ENCODE results near the gene EIF2B5. TPM values are rescaled to one million over a fixed set of nuclear protein-coding genes. Genes with fewer than 3 reads are reported as not detected.

The EIF2B5 gene
- total and polyA plus RNA-seq, 2 of the 13 experiments (the other 11 are each of a cell fraction or from before 2014, with no cell fraction given), result 38.4 to 60.2 TPM

- TF ChIP-seq, protein P1, sequence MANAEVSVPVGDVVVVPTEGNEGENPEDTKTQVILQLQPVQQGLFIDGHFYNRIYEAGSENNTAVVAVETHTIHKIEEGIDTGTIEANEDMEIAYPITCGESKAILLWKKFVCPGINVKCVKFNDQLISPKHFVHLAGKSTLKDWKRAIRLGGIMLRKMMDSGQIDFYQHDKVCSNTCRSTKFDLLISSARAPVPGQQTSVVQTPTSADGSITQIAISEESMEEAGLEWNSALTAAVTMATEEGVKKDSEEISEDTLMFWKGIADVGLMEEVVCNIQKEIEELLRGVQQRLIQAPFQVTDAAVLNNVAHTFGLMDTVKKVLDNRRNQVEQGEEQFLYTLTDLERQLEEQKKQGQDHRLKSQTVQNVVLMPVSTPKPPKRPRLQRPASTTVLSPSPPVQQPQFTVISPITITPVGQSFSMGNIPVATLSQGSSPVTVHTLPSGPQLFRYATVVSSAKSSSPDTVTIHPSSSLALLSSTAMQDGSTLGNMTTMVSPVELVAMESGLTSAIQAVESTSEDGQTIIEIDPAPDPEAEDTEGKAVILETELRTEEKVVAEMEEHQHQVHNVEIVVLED (CRISPR knock-in tag; IDR thresholded peaks at IDR 0.05; ENCODE audit: borderline replicate concordance), result no peak
- TF ChIP-seq ZBTB42 (CRISPR knock-in tag; IDR thresholded peaks at IDR 0.05) (no peak), ZNF879 (CRISPR knock-in tag; IDR thresholded peaks at IDR 0.05) (no peak), TBP (CRISPR knock-in tag; IDR thresholded peaks at IDR 0.05) (no peak), ZNF543 (CRISPR knock-in tag; IDR thresholded peaks at IDR 0.05) (no peak), PHF8 (CRISPR knock-in tag; IDR thresholded peaks at IDR 0.05) (peak; percentile 10; the same call in 1 of the 2 replicates), MXD3 (CRISPR knock-in tag; IDR thresholded peaks at IDR 0.05) (no peak), BHLHE40 (IDR thresholded peaks at IDR 0.05; ENCODE audit: low read length) (no peak), ZFY (CRISPR knock-in tag; IDR thresholded peaks at IDR 0.05) (peak; percentile 78), ATF3 (CRISPR knock-in tag; IDR thresholded peaks at IDR 0.05) (no peak), ZNF138 (CRISPR knock-in tag; IDR thresholded peaks at IDR 0.05; ENCODE audit: low read depth) (no peak), ATRX (CRISPR knock-in tag; IDR thresholded peaks at IDR 0.05; ENCODE audit: borderline replicate concordance) (no peak), ZNF274 (CRISPR knock-in tag; IDR thresholded peaks at IDR 0.05) (no peak), GABPA (IDR thresholded peaks at IDR 0.05; ENCODE audit: low read depth, low read length) (peak; percentile 76), GABPA (CRISPR knock-in tag; IDR thresholded peaks at IDR 0.05; ENCODE audit: low read depth) (no peak; the same call in 1 of the 2 replicates), SIN3B (IDR thresholded peaks at IDR 0.05; ENCODE audit: low read length) (no peak), ZNF589 (CRISPR knock-in tag; conservative IDR thresholded peaks at IDR 0.05) (no peak), ARHGAP35 (CRISPR knock-in tag; IDR thresholded peaks at IDR 0.05; ENCODE audit: borderline replicate concordance) (no peak), AKNA (CRISPR knock-in tag; IDR thresholded peaks at IDR 0.05; ENCODE audit: borderline replicate concordance) (no peak), ELF3 (CRISPR knock-in tag; IDR thresholded peaks at IDR 0.05) (peak; percentile 8; the same call in 1 of the 2 replicates), IRF1 (CRISPR knock-in tag; IDR thresholded peaks at IDR 0.05; ENCODE audit: low read depth) (no peak)
- TF ChIP-seq, protein P2, sequence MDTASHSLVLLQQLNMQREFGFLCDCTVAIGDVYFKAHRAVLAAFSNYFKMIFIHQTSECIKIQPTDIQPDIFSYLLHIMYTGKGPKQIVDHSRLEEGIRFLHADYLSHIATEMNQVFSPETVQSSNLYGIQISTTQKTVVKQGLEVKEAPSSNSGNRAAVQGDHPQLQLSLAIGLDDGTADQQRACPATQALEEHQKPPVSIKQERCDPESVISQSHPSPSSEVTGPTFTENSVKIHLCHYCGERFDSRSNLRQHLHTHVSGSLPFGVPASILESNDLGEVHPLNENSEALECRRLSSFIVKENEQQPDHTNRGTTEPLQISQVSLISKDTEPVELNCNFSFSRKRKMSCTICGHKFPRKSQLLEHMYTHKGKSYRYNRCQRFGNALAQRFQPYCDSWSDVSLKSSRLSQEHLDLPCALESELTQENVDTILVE (CRISPR knock-in tag; IDR thresholded peaks at IDR 0.05), result peak; percentile 56; the same call in 1 of the 2 replicates
Observed at GRCh38 chr3:184154885-184155643, 19.9 kb downstream of the EIF2B5 start, which contains the start of gene DVL3 (continued).
